ENCODE measurements around the gene KRTAP10-12. TPM values are rescaled to one million over a fixed set of nuclear protein-coding genes. Genes with fewer than 3 reads are reported as not detected.

The KRTAP10-12 gene
- total RNA-seq, 2 experiments from 2014 or later, result not detected

- Mint-ChIP-seq H3K9me3 (no peaks in the 10 kb centered on the region), H3K4me1 (ENCODE audit: low read depth) (peaks cover 20% of the 10 kb centered on the region), H3K27me3 (peaks cover 92% of the 10 kb centered on the region), H3K36me3 (ENCODE audit: low read depth) (no peaks in the 10 kb centered on the region), H3K4me3 (no peak overlapping the region), H3K27ac (no peak overlapping the region)
- intact Hi-C loops (cut with DNase I, micrococcal nuclease), result no loop called here
- H3K27ac ChIP-seq (ENCODE audit: low read depth in 1 of 2, low read length in 2 of 2), result no peak overlapping the region
- no peak for DNase-seq
- TF ChIP-seq CTCF (IDR thresholded peaks at IDR 0.05), result no peak
- ATAC-seq (ENCODE audit: poor library complexity), result no peak
- H3K4me3 ChIP-seq (ENCODE audit: low read length), result no peak overlapping the region
- no peaks in the 10 kb centered on the region for H3K36me3 ChIP-seq (ENCODE audit: insufficient read depth, low read length)
- H3K4me1 ChIP-seq (ENCODE audit: insufficient read depth, low read length), result peaks cover 42% of the 10 kb centered on the region
- ChIA-PET CTCF (no interaction called here), POLR2A (interaction anchor here (0.7 kb wide), 1 partner anchor 80 kb away, joined by 4 read pairs; no protein-coding TSS in a partner anchor)
- H3K27me3 ChIP-seq (ENCODE audit: control insufficient read depth in 1 of 2, insufficient read depth in 2 of 2, low read length in 2 of 2), result peaks cover 85 to 87% of the 10 kb centered on the region in 2 experiments
- peaks cover 7 to 54% of the 10 kb centered on the region in 2 experiments for H3K9me3 ChIP-seq (ENCODE audit: control insufficient read depth in 1 of 2, insufficient read depth in 1 of 2, low read length in 2 of 2)
These were observed 9.2 kb downstream of the KRTAP10-12 start for GRCh38 chr21:44706026-44706705.

- intact Hi-C loops (cut with DNase I, micrococcal nuclease), result no loop called here
- no peak overlapping the region for H3K27ac Mint-ChIP-seq
- CTCF ChIA-PET, result no interaction called here
These were observed 10.0 kb downstream of the KRTAP10-12 start for GRCh38 chr21:44706706-44707581.

More at GRCh38 chr21:44706706-44707581, 10.0 kb downstream of the KRTAP10-12 start:
- no peak overlapping the region for H3K4me3 ChIP-seq (ENCODE audit: low read length)
- H3K4me3 Mint-ChIP-seq, result no peak overlapping the region
- no peaks in the 10 kb centered on the region for H3K9me3 Mint-ChIP-seq
- DNase-seq (no peak), ATAC-seq (ENCODE audit: poor library complexity) (no peak)
- peaks cover 92% of the 10 kb centered on the region for H3K27me3 Mint-ChIP-seq
- no peaks in the 10 kb centered on the region for H3K36me3 Mint-ChIP-seq (ENCODE audit: low read depth)
- peaks cover 26% of the 10 kb centered on the region for H3K4me1 Mint-ChIP-seq (ENCODE audit: low read depth)
- POLR2A ChIA-PET, result no interaction called here
- peaks cover 7 to 61% of the 10 kb centered on the region in 2 experiments for H3K9me3 ChIP-seq (ENCODE audit: control insufficient read depth in 1 of 2, insufficient read depth in 1 of 2, low read length in 2 of 2)
- no peak for TF ChIP-seq CTCF (IDR thresholded peaks at IDR 0.05)
- H3K27ac ChIP-seq (ENCODE audit: low read depth in 1 of 2, low read length in 2 of 2), result no peak overlapping the region
- H3K4me1 ChIP-seq (ENCODE audit: insufficient read depth, low read length), result peaks cover 50% of the 10 kb centered on the region
- H3K27me3 ChIP-seq (ENCODE audit: control insufficient read depth in 1 of 2, insufficient read depth in 2 of 2, low read length in 2 of 2), result peaks cover 84 to 87% of the 10 kb centered on the region in 2 experiments
- no peaks in the 10 kb centered on the region for H3K36me3 ChIP-seq (ENCODE audit: insufficient read depth, low read length)

Measured in CD4-positive, alpha-beta T cell (primary cell).